Nephron progenitor cell (in vitro differentiated cells): ENCODE measurements around the gene INPP5A.
A peak's percentile ranks its signal among the peaks of the same experiment; 100 is the strongest.

Source experiments
- DNase-seq: peaks from one replicate; pipeline ENCODE4 v3.0.0; 2021
- H3K27ac Mint-ChIP-seq: 2 replicates; pipeline ENCODE4 v1.8.0; 2021; ENCODE audit warnings: mild to moderate bottlenecking, moderate library complexity, mixed read lengths
- H3K27me3 Mint-ChIP-seq: 2 replicates; pipeline ENCODE4 v1.8.0; 2021; ENCODE audit warnings: mild to moderate bottlenecking, low read depth, mixed read lengths; ENCODE audit not compliant: poor library complexity
- H3K36me3 Mint-ChIP-seq: 2 replicates; pipeline ENCODE4 v1.8.0; 2021; ENCODE audit warnings: low read depth, mixed read lengths
- H3K4me1 Mint-ChIP-seq: 2 replicates; pipeline ENCODE4 v1.8.0; 2021; ENCODE audit warnings: mixed read lengths
- H3K4me3 Mint-ChIP-seq: 2 replicates; pipeline ENCODE4 v1.8.0; 2021; ENCODE audit warnings: mild to moderate bottlenecking, moderate library complexity, mixed read lengths
- H3K9me3 Mint-ChIP-seq: 2 replicates; pipeline ENCODE4 v1.8.0; 2021; ENCODE audit warnings: mild to moderate bottlenecking, moderate library complexity, mixed read lengths
- CTCF ChIP-seq: fragments of 200-600 bp; sonication (generic); IDR thresholded peaks from 2 replicates; pipeline ENCODE4 v1.5.0; 2021; ENCODE audit warnings: antibody characterized with exemption

Gene INPP5A

DNA sequence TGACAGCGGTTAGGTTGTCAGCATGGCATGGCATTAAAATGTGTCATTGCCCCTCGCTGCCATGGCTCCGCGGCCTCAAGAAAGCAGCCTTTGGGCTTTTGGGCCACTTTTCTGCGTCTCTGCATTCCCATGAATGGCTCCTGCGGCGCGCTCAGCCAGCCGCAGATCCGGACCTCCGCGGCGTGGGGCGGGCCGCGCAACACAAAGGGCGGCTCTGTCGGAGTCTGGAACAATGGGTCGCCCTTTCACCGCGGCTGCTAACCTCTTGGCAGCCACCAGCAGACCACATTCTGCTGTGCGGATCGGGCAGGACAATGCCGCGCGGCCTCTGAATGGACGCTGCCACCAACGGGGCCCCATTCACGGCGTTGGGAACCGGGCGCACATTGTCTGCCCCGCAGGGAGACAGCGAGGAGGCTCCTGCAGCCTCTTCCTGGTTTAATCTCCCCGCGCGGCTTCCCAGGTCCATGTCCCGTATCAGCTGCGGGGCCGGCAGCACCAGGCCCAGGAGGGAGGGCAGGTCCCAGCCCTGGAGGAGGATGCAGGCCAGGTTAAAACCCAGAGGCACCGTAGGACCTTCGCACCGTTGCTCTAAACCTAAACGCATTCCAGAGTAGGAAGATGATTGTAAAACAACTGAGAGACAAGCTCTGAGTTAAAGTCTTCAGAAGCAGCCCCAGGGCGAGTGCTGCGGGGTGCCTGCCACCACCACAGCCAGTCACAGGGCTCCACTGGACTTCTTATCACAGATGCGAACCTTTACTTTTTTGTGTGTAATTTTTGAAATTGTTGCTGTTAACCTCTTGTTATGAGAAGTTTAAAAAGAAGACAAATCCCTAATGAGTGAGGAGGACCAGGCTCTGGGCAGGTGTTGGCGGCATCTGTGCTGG is 176.8 kb downstream of the INPP5A start:
- Mint-ChIP-seq H3K27me3 (peaks cover 3% of the 10 kb centered on the region), H3K36me3 (no peaks in the 10 kb centered on the region), H3K4me3 (peak overlapping the region; percentile 18), H3K4me1 (peaks cover 48% of the 10 kb centered on the region), H3K9me3 (no peaks in the 10 kb centered on the region), H3K27ac (no peak overlapping the region)
- DNase-seq, result peak; percentile 42
- no peak for TF ChIP-seq CTCF

GRCh38 chr10:132714986-132715775 is 177.6 kb downstream of the INPP5A start:
- peak; percentile 8 for DNase-seq
- Mint-ChIP-seq H3K9me3 (no peaks in the 10 kb centered on the region), H3K4me3 (no peak overlapping the region), H3K36me3 (no peaks in the 10 kb centered on the region), H3K27me3 (peaks cover 3% of the 10 kb centered on the region), H3K4me1 (peaks cover 48% of the 10 kb centered on the region), H3K27ac (no peak overlapping the region)
- TF ChIP-seq CTCF, result no peak

DNA sequence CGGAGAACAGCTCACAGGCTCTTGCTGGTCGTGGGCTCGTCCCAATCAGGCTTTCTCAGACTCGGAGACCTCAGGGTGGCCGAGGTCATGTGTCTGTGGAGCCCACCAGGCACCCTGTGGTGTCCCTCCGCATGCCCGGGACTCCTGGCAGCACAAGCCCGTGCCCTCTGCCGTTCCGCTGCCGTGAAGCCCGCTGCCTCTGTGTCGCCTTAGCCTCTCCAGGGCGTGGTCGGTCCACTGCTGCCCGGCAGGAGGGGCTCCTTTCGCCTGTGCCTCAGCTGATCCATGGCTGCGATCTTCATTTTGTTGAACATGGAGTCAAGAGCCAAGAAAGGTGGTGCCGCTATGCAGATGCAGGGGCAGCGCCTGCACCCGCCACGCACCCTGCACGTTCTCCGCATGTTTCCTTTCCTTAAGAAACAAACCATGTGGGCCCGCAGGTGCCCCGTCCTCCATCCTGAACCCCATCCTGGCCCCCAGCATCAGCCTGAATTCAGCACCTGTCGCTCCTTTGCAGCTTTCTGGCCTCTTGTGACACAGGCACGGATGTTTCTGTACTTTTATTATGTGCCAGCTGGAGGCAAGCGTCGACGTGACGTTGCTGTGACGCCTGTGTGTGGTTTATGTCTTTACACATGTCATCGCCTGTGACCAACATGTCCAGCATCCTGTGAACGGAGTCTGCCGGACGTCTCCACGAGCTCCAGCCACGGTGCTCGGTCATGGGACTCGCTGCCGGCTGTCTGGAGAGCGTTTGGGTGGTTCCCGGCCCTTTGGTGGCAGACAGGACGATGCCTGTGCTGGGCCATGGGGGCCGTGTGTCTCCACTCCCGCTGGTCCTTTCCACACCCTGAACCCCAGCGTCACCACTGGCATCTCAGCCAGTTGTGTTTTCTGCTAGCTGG is 178.4 kb downstream of the INPP5A start:
- peak; percentile 0 for DNase-seq
- Mint-ChIP-seq H3K27ac (no peak overlapping the region), H3K27me3 (peaks cover 3% of the 10 kb centered on the region), H3K4me1 (peaks cover 48% of the 10 kb centered on the region), H3K9me3 (no peaks in the 10 kb centered on the region), H3K4me3 (no peak overlapping the region), H3K36me3 (no peaks in the 10 kb centered on the region)
- no peak for TF ChIP-seq CTCF

DNA sequence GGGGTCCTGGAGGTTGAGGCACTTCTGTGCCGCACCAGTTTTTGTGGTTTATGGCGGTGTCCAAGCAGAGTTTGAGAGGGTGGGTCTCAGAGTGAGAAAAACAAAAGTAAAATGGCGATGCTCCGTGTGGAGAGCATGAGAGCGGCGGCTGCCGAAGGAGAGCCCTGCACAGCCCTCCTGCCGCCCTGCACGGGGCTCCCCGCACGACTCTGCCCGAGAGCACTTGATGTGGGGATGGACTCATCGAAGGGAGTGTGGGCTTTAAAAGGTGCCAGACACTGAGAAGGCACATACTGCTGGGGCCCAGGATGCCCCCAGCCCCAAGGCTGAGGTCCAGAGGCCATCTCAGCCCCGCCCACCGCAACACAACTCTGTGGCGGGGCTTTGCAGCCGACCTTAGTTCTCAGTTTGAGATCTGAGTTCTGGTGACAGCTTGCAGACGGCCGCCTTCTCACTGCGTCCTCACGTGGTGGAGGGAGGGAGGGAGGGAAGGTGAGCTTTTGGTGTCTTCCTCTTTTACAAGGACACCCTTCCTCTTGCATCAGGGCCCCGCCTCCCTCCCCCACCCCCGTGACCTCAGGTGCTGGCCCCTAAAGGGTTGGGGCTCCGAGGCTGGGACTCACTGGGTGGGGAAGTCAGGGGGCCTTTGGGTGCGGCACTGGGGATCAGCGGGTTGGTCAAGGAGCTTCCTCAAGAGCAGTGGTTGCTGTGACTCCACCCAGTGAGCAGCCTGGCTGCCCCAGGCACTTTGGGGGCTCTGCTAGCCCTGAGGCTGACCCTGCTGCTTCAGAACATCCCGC is 179.3 kb downstream of the INPP5A start:
- no peaks in the 10 kb centered on the region for H3K36me3 Mint-ChIP-seq
- peak; percentile 2 for DNase-seq
- H3K27ac Mint-ChIP-seq, result no peak overlapping the region
- H3K4me3 Mint-ChIP-seq, result no peak overlapping the region
- peaks cover 53% of the 10 kb centered on the region for H3K4me1 Mint-ChIP-seq
- no peak for TF ChIP-seq CTCF
- H3K27me3 Mint-ChIP-seq, result peaks cover 3% of the 10 kb centered on the region
- H3K9me3 Mint-ChIP-seq, result no peaks in the 10 kb centered on the region

DNA sequence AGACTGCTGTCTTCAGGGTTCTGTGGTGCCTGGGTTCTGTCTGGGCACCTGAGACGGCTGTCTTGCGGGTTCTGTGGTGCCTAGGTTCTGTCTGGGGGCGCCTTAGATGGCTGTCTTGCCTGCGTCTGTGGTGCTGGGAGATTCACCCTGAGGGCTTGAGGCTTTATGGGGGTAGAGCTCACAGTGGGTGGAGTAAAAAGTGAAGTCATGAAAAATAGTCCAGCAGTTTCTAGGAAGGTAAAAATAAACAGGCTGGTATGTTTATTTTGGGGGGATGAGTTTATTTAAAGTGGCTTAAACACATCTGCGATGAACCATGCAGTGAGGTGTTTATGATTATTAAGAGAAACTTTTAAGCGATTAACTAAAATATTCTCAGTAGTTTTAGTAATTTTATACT is 184.1 kb downstream of the INPP5A start:
- Mint-ChIP-seq H3K27me3 (peaks cover 8% of the 10 kb centered on the region), H3K27ac (peak overlapping the region; percentile 87), H3K4me3 (peak overlapping the region; percentile 30), H3K36me3 (peaks cover 22% of the 10 kb centered on the region), H3K9me3 (no peaks in the 10 kb centered on the region), H3K4me1 (peaks cover 27% of the 10 kb centered on the region)
- DNase-seq, result no peak
- no peak for TF ChIP-seq CTCF
